H9 (cell line): ENCODE results near the gene HASPIN. TPM values are rescaled to one million over a fixed set of nuclear protein-coding genes. Genes with fewer than 3 reads are reported as not detected.

Experiments used
- DNase-seq: peaks from one replicate; pipeline ENCODE4 v3.0.0-alpha.2; 2017
- H2AFZ ChIP-seq: one replicate; pipeline ENCODE4 v1.6.1; 2013; ENCODE audit warnings: mild to moderate bottlenecking, low read length, control low read depth, moderate library complexity
- H2AK5ac ChIP-seq: 2 replicates; pipeline ENCODE4 v1.6.1; 2013; ENCODE audit warnings: low read length, control low read depth, mixed read lengths; ENCODE audit not compliant: insufficient read length
- H2BK120ac ChIP-seq: one replicate; pipeline ENCODE4 v1.6.1; 2013; ENCODE audit warnings: low read depth, mild to moderate bottlenecking, low read length, control low read depth, inconsistent platforms; ENCODE audit not compliant: poor library complexity, severe bottlenecking
- H2BK12ac ChIP-seq: 2 replicates; pipeline ENCODE4 v1.6.1; 2013; ENCODE audit warnings: low read length, control low read depth, mixed read lengths, low read depth; ENCODE audit not compliant: insufficient read length
- H2BK15ac ChIP-seq: 2 replicates; pipeline ENCODE4 v1.6.1; 2013; ENCODE audit warnings: low read depth, low read length, control low read depth
- H2BK20ac ChIP-seq: one replicate; pipeline ENCODE4 v1.6.1; 2013; ENCODE audit warnings: low read depth, mild to moderate bottlenecking, low read length, control low read depth, inconsistent platforms; ENCODE audit not compliant: poor library complexity, severe bottlenecking
- H2BK5ac ChIP-seq: 2 replicates; pipeline ENCODE4 v1.6.1; 2013; ENCODE audit warnings: low read length, control low read depth, mixed read lengths; ENCODE audit not compliant: insufficient read length
- H3K14ac ChIP-seq: 2 replicates; pipeline ENCODE4 v1.6.1; 2013; ENCODE audit warnings: low read length, control low read depth; ENCODE audit not compliant: insufficient read depth
- H3K18ac ChIP-seq: 2 replicates; pipeline ENCODE4 v1.6.1; 2013; ENCODE audit warnings: low read depth, mild to moderate bottlenecking, mixed read lengths, low read length, control low read depth; ENCODE audit not compliant: insufficient read length
- H3K23ac ChIP-seq: 2 replicates; pipeline ENCODE4 v1.6.1; 2013; ENCODE audit warnings: low read length, control low read depth, mixed read lengths, low read depth; ENCODE audit not compliant: insufficient read length
- H3K23me2 ChIP-seq: 2 replicates; pipeline ENCODE4 v1.6.1; 2013; ENCODE audit warnings: low read depth, mild to moderate bottlenecking, mixed read lengths, low read length, control low read depth; ENCODE audit not compliant: insufficient read length, poor library complexity, severe bottlenecking
- H3K27ac ChIP-seq: 2 replicates; pipeline ENCODE4 v1.5.1; 2013; ENCODE audit warnings: low read length, control low read depth, mixed read lengths, low read depth; ENCODE audit not compliant: insufficient read length
- H3K27me3 ChIP-seq: 2 replicates; pipeline ENCODE4 v1.6.1; 2013; ENCODE audit warnings: low read length, control low read depth, inconsistent platforms; ENCODE audit not compliant: insufficient read depth
- H3K4ac ChIP-seq: 2 replicates; pipeline ENCODE4 v1.6.1; 2013; ENCODE audit warnings: low read depth, mild to moderate bottlenecking, control low read depth, inconsistent platforms, low read length, moderate library complexity
- H3K4me1 ChIP-seq: 2 replicates; pipeline ENCODE4 v1.6.1; 2013; ENCODE audit warnings: low read length, control low read depth, inconsistent platforms; ENCODE audit not compliant: insufficient read depth
- H3K4me2 ChIP-seq: 2 replicates; pipeline ENCODE4 v1.6.1; 2013; ENCODE audit warnings: low read length, control low read depth, mixed read lengths; ENCODE audit not compliant: insufficient read length, insufficient read depth
- H3K56ac ChIP-seq: 2 replicates; pipeline ENCODE4 v1.6.1; 2013; ENCODE audit warnings: low read depth, mild to moderate bottlenecking, mixed read lengths, low read length, control low read depth; ENCODE audit not compliant: insufficient read length
- H3K79me1 ChIP-seq: 2 replicates; pipeline ENCODE4 v1.6.1; 2013; ENCODE audit warnings: low read depth, mild to moderate bottlenecking, moderate library complexity, low read length, control low read depth, inconsistent platforms; ENCODE audit not compliant: insufficient read depth, poor library complexity, severe bottlenecking
- H3K79me2 ChIP-seq: 2 replicates; pipeline ENCODE4 v1.6.1; 2013; ENCODE audit warnings: low read length, control low read depth, inconsistent platforms; ENCODE audit not compliant: insufficient read depth
- H3K9ac ChIP-seq: 2 replicates; pipeline ENCODE4 v1.6.1; 2013; ENCODE audit warnings: low read length, control low read depth, mixed read lengths; ENCODE audit not compliant: insufficient read length; ENCODE audit errors: extremely low read depth
- H3K9me3 ChIP-seq: one replicate; pipeline ENCODE4 v1.6.1; 2013; ENCODE audit warnings: low read depth, low read length, inconsistent platforms; ENCODE audit not compliant: control insufficient read depth
- H3T11ph ChIP-seq: one replicate; pipeline ENCODE4 v1.6.1; 2013; ENCODE audit warnings: mild to moderate bottlenecking, low read length, control low read depth, inconsistent platforms
- H4K20me1 ChIP-seq: one replicate; pipeline ENCODE4 v1.6.1; 2013; ENCODE audit not compliant: control insufficient read depth, insufficient read length, insufficient read depth
- H4K5ac ChIP-seq: 2 replicates; pipeline ENCODE4 v1.6.1; 2013; ENCODE audit warnings: low read depth, mild to moderate bottlenecking, mixed read lengths, low read length, control low read depth; ENCODE audit not compliant: insufficient read length
- H4K8ac ChIP-seq: replicated peaks from 2 replicates; pipeline ENCODE4 v1.6.1; 2013; ENCODE audit warnings: low read length, control low read depth, mixed read lengths, low read depth; ENCODE audit not compliant: insufficient read length
- H4K91ac ChIP-seq: 2 replicates; pipeline ENCODE4 v1.6.1; 2013; ENCODE audit warnings: low read depth, mild to moderate bottlenecking, moderate library complexity, mixed read lengths, low read length, control low read depth; ENCODE audit not compliant: insufficient read length
- H3K27ac Mint-ChIP-seq, 3 experiments: 2 replicates in 2 of 3; 3 replicates in 1 of 3; pipeline ENCODE4 v1.8.0; 2020 to 2021; ENCODE audit warnings: mixed read lengths in 3 of 3, mild to moderate bottlenecking in 1 of 3, moderate library complexity in 1 of 3
- H3K27me3 Mint-ChIP-seq: 2 replicates; pipeline ENCODE4 v1.8.0; 2021; ENCODE audit warnings: low read depth, mild to moderate bottlenecking, moderate library complexity, mixed read lengths
- H3K36me3 Mint-ChIP-seq, 3 experiments: 2 replicates in 2 of 3; 3 replicates in 1 of 3; pipeline ENCODE4 v1.8.0; 2020 to 2021; ENCODE audit warnings: low read depth in 3 of 3, mixed read lengths in 3 of 3; ENCODE audit not compliant: insufficient read depth in 1 of 3
- H3K4me1 Mint-ChIP-seq, 2 experiments: 2 replicates each; pipeline ENCODE4 v1.8.0; 2020; ENCODE audit warnings: mixed read lengths in 2 of 2
- H3K4me3 Mint-ChIP-seq, 2 experiments: 2 replicates in 1 of 2; 3 replicates in 1 of 2; pipeline ENCODE4 v1.8.0; 2020 to 2021; ENCODE audit warnings: mild to moderate bottlenecking in 2 of 2, mixed read lengths in 2 of 2, moderate library complexity in 1 of 2
- H3K9me3 Mint-ChIP-seq, 2 experiments: 2 replicates in 1 of 2; 3 replicates in 1 of 2; pipeline ENCODE4 v1.8.0; 2020; ENCODE audit warnings: mild to moderate bottlenecking in 2 of 2, mixed read lengths in 2 of 2, moderate library complexity in 1 of 2
- WGBS: extraction: QIAGEN DNeasy Blood & Tissue Kit; methylation state at CpG from one replicate; pipeline ENCODE4 v1.1.7; 2013; ENCODE audit warnings: missing lambda C conversion rate, low lambda C conversion rate, mixed read lengths; ENCODE audit not compliant: insufficient read length; ENCODE audit errors: extremely low coverage; 5-methylcytosine and 5-hydroxymethylcytosine counted together
- total RNA-seq: library from RNA; stranded (reverse); gene quantifications from 2 replicates; pipeline ENCODE4 v1.2.1, GENCODE V29; 2021
- TF ChIP-seq, protein P1 (sequence below): fragments of 200-600 bp; sonication (generic); conservative IDR thresholded peaks from 3 replicates; pipeline ENCODE4 v1.8.0; 2021; ENCODE audit warnings: antibody characterized with exemption, mild to moderate bottlenecking

The HASPIN gene
- total RNA-seq, 1 experiment from 2014 or later: 26.6 TPM

DNA sequence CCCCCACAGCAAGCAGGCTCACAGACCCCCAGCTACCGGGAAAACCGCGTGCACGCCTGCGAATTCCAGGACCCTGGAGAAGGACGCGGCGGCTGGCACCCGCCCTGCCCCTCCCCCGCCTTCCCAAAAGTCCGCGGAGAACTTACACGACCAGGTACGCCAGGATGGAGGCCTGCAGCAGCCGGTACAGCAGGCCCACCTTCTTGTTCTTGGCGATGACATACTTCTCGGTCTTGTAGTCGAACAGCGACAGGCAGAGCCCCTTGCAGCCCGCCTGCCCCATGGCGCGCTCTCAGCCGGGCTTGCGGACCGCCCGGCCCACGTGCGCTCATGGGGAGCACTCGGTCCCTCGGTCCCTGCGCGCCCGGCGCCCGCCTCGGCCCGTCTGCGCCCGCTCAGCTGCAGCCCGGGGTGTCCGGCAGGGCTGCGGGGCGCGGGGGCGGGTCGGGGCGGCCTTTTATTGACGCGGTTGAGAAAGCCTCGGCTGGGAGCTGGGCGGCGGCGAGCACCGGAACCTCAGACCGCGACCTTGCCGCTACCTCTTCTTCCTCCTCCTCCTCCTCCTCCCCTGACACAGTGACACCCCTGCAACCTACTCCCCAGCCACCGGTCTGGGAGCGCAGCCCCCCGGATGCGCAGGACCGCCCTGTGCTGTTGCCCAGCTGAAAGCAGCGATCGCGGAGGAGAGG is 27.8 kb upstream of the HASPIN start, which contains the start of gene P2RX5:
Gene P2RX5, minus strand, starts transcription at position 433 of the 689 bp plus-strand sequence. Its CDS starts 150 bp downstream, at position 283.
- H3K4me2 ChIP-seq: peak within 1 kb of the TSS; percentile 46
- no peaks in the 10 kb centered on the region for H3K9me3 ChIP-seq
- H3K27me3 ChIP-seq: no peaks in the 10 kb centered on the region
- no peak within 1 kb of the TSS for H3K9ac ChIP-seq
- H3K4me1 ChIP-seq: no peaks in the 10 kb centered on the region
- peaks cover 4% of the 10 kb centered on the region for H3K23me2 ChIP-seq
- H2BK15ac ChIP-seq: no peak within 1 kb of the TSS
- no peak within 1 kb of the TSS for H4K8ac ChIP-seq
- no peak within 1 kb of the TSS for H2AK5ac ChIP-seq
- H4K5ac ChIP-seq: no peak within 1 kb of the TSS
- no peak within 1 kb of the TSS for H2BK120ac ChIP-seq
- no peak within 1 kb of the TSS for H2BK12ac ChIP-seq
- no peak within 1 kb of the TSS for H3K23ac ChIP-seq
- H4K20me1 ChIP-seq: peaks cover 3% of the 10 kb centered on the region
- WGBS: no CpG with 5 or more reads among the region's 65 CpGs
- H2BK20ac ChIP-seq: no peak within 1 kb of the TSS
- no peak within 1 kb of the TSS for H3K4ac ChIP-seq
- no peak within 1 kb of the TSS for H2BK5ac ChIP-seq
- peak; percentile 84 for DNase-seq
- no peak within 1 kb of the TSS for H3K27ac ChIP-seq
- H3K79me1 ChIP-seq: no peaks in the 10 kb centered on the region
- Mint-ChIP-seq H3K27ac (no peak within 1 kb of the TSS), H3K9me3 (no peaks in the 10 kb centered on the region; a peak in 1 of 5 replicates), H3K4me3 (peak within 1 kb of the TSS; percentile 73 to 88), H3K4me1 (peaks cover 5 to 13% of the 10 kb centered on the region in 2 experiments), H3K36me3 (no peaks in the 10 kb centered on the region; a peak in 1 of 7 replicates), H3K27me3 (peaks cover 44% of the 10 kb centered on the region)
- TF ChIP-seq, protein P1, sequence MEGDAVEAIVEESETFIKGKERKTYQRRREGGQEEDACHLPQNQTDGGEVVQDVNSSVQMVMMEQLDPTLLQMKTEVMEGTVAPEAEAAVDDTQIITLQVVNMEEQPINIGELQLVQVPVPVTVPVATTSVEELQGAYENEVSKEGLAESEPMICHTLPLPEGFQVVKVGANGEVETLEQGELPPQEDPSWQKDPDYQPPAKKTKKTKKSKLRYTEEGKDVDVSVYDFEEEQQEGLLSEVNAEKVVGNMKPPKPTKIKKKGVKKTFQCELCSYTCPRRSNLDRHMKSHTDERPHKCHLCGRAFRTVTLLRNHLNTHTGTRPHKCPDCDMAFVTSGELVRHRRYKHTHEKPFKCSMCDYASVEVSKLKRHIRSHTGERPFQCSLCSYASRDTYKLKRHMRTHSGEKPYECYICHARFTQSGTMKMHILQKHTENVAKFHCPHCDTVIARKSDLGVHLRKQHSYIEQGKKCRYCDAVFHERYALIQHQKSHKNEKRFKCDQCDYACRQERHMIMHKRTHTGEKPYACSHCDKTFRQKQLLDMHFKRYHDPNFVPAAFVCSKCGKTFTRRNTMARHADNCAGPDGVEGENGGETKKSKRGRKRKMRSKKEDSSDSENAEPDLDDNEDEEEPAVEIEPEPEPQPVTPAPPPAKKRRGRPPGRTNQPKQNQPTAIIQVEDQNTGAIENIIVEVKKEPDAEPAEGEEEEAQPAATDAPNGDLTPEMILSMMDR: no peak
- no peak within 1 kb of the TSS for H3K14ac ChIP-seq
- peak within 1 kb of the TSS; percentile 50 for H3K18ac ChIP-seq
- no peak within 1 kb of the TSS for H3T11ph ChIP-seq
- H4K91ac ChIP-seq: no peak within 1 kb of the TSS
- no peak within 1 kb of the TSS for H2AFZ ChIP-seq
- H3K79me2 ChIP-seq: no peaks in the 10 kb centered on the region
- no peak within 1 kb of the TSS for H3K56ac ChIP-seq
